HEK293 (cell line): Measurements from ENCODE around the gene OLFM2.

ENCODE experiments used
- CTCF ChIP-seq: fragments of 450-650 bp; formaldehyde crosslinking; IDR thresholded peaks from 2 replicates; pipeline ENCODE4 v1.5.1; 2016; ENCODE audit warnings: missing biosample characterization, missing genetic modification characterization
- ZNF704 ChIP-seq: fragments of 450-650 bp; formaldehyde crosslinking; IDR thresholded peaks from 2 replicates; pipeline ENCODE4 v1.5.1; 2016; ENCODE audit warnings: missing biosample characterization, missing genetic modification characterization

GRCh38 chr19:9906475-9907087, 29.7 kb downstream of the OLFM2 start:
- TF ChIP-seq CTCF (tag by site-specific recombination) (no peak), ZNF704 (no peak)
